Karpas-422 (cell line): ENCODE measurements around the gene ZBTB6. TPM values are rescaled to one million over a fixed set of nuclear protein-coding genes. Genes with fewer than 3 reads are reported as not detected.

Source experiments
- DNase-seq: peaks from one replicate; pipeline ENCODE4 v3.0.0-alpha.2; 2015
- H2AFZ ChIP-seq: fragments of 200-600 bp; sonication (generic); 2 replicates; pipeline ENCODE4 v1.6.1; 2014; ENCODE audit warnings: antibody characterized with exemption, low read length, mixed read lengths
- H3K27ac ChIP-seq: fragments of 200-600 bp; sonication (generic); 2 replicates; pipeline ENCODE4 v1.5.1; 2014; ENCODE audit warnings: mild to moderate bottlenecking, low read length, moderate library complexity
- H3K27me3 ChIP-seq: fragments of 200-600 bp; sonication (generic); 2 replicates; pipeline ENCODE4 v1.6.1; 2014; ENCODE audit warnings: low read length, mixed read lengths
- H3K36me3 ChIP-seq: fragments of 200-600 bp; sonication (generic); 2 replicates; pipeline ENCODE4 v1.6.1; 2014; ENCODE audit warnings: low read length, mixed read lengths; ENCODE audit not compliant: insufficient read depth
- H3K4me1 ChIP-seq: fragments of 200-600 bp; sonication (generic); 2 replicates; pipeline ENCODE4 v1.6.1; 2014; ENCODE audit warnings: mild to moderate bottlenecking, low read length, mixed read lengths
- H3K4me2 ChIP-seq: fragments of 200-600 bp; sonication (generic); 2 replicates; pipeline ENCODE4 v1.6.1; 2014; ENCODE audit warnings: low read length, low read depth, mild to moderate bottlenecking; ENCODE audit not compliant: poor library complexity, severe bottlenecking
- H3K4me3 ChIP-seq: fragments of 200-600 bp; sonication (generic); 2 replicates; pipeline ENCODE4 v1.5.1; 2014; ENCODE audit warnings: mild to moderate bottlenecking, antibody characterized with exemption, low read length, mixed read lengths
- H3K79me2 ChIP-seq: fragments of 200-600 bp; sonication (generic); 2 replicates; pipeline ENCODE4 v1.6.1; 2014; ENCODE audit warnings: mild to moderate bottlenecking, low read length, mixed read lengths
- H3K9ac ChIP-seq: fragments of 200-600 bp; sonication (generic); 2 replicates; pipeline ENCODE4 v1.6.0; 2014; ENCODE audit warnings: low read length
- H3K9me2 ChIP-seq: fragments of 200-600 bp; sonication (generic), shearing (Covaris generic); replicated peaks from 2 replicates; pipeline ENCODE4 v1.6.0; 2014; ENCODE audit warnings: mild to moderate bottlenecking, low read length, moderate library complexity; ENCODE audit not compliant: insufficient read depth
- H3K9me3 ChIP-seq: fragments of 300-700, 200-600 bp; sonication (generic); 2 replicates; pipeline ENCODE4 v1.6.1; 2014; ENCODE audit warnings: low read length, mixed read lengths
- H4K20me1 ChIP-seq: fragments of 200-600 bp; sonication (generic); 2 replicates; pipeline ENCODE4 v1.6.1; 2014; ENCODE audit warnings: mild to moderate bottlenecking, antibody characterized with exemption, low read length, low read depth; ENCODE audit not compliant: insufficient read depth
- total RNA-seq: library from RNA; depleted of rRNA; stranded (reverse); fragments of >200 nt; shearing (Covaris generic); gene quantifications from 2 replicates; pipeline ENCODE4 v1.2.3, GENCODE V29; 2014; ENCODE audit warnings: low replicate concordance; rRNA removed

ZBTB6 gene
- total RNA-seq: 10.8 and 26.5 TPM in 2 replicates

- H3K9me3 ChIP-seq: no peaks in the 10 kb centered on the region
- no peaks in the 10 kb centered on the region for H3K9me2 ChIP-seq
- H3K9ac ChIP-seq: peak within 1 kb of the TSS; percentile 79
- peaks cover 19% of the 10 kb centered on the region for H3K4me1 ChIP-seq
- H3K27me3 ChIP-seq: no peaks in the 10 kb centered on the region
- H3K4me3 ChIP-seq: peak within 1 kb of the TSS; percentile 78
- H4K20me1 ChIP-seq: no peaks in the 10 kb centered on the region
- H3K36me3 ChIP-seq: peaks cover 29% of the 10 kb centered on the region; the same call in 1 of the 2 replicates
- H3K4me2 ChIP-seq: peak within 1 kb of the TSS; percentile 80
- DNase-seq: peak; percentile 94
- peak within 1 kb of the TSS; percentile 92 for H3K27ac ChIP-seq
- H2AFZ ChIP-seq: no peak within 1 kb of the TSS
- peaks cover 67% of the 10 kb centered on the region for H3K79me2 ChIP-seq
Measured at GRCh38 chr9:122912964-122913673, at the start of gene ZBTB6. Gene ZBTB6 (minus strand): TSS chr9:122913323. CDS start chr9:122912072, 1,251 bp downstream.

GRCh38 chr9:122961139-122961538 lies 48.0 kb upstream of the ZBTB6 start:
- no peak overlapping the region for H3K27ac ChIP-seq
- H4K20me1 ChIP-seq: no peaks in the 10 kb centered on the region
- no peak overlapping the region for H3K9ac ChIP-seq
- no peaks in the 10 kb centered on the region for H3K9me2 ChIP-seq
- H3K9me3 ChIP-seq: no peaks in the 10 kb centered on the region
- H3K4me2 ChIP-seq: no peak overlapping the region
- H3K79me2 ChIP-seq: peaks cover 66% of the 10 kb centered on the region
- H3K36me3 ChIP-seq: peaks cover 50% of the 10 kb centered on the region
- DNase-seq: no peak
- no peak overlapping the region for H2AFZ ChIP-seq
- H3K4me3 ChIP-seq: no peak overlapping the region
- no peaks in the 10 kb centered on the region for H3K4me1 ChIP-seq
- H3K27me3 ChIP-seq: no peaks in the 10 kb centered on the region

GRCh38 chr9:122955961-122956360 lies 42.8 kb upstream of the ZBTB6 start:
- Histone ChIP-seq H2AFZ (no peak overlapping the region), H3K9me2 (no peaks in the 10 kb centered on the region), H3K27me3 (no peaks in the 10 kb centered on the region), H3K9ac (no peak overlapping the region), H3K4me3 (no peak overlapping the region), H3K9me3 (no peaks in the 10 kb centered on the region), H3K36me3 (peaks cover 45% of the 10 kb centered on the region), H4K20me1 (no peaks in the 10 kb centered on the region), H3K4me1 (0 out of 2 replicates have a peak, but pooled peaks cover 4% of the 10 kb centered on the region), H3K4me2 (no peak overlapping the region), H3K79me2 (peaks cover 83% of the 10 kb centered on the region), H3K27ac (no peak overlapping the region)
- no peak for DNase-seq

GRCh38 chr9:122954253-122954691 lies 41.1 kb upstream of the ZBTB6 start:
- H3K9me2 ChIP-seq: no peaks in the 10 kb centered on the region
- no peak for DNase-seq
- H3K4me2 ChIP-seq: no peak overlapping the region
- H2AFZ ChIP-seq: no peak overlapping the region
- H3K9ac ChIP-seq: no peak overlapping the region
- H3K4me1 ChIP-seq: 0 out of 2 replicates have a peak, but pooled peaks cover 4% of the 10 kb centered on the region
- no peak overlapping the region for H3K4me3 ChIP-seq
- H3K36me3 ChIP-seq: peaks cover 31% of the 10 kb centered on the region
- no peaks in the 10 kb centered on the region for H3K9me3 ChIP-seq
- H3K79me2 ChIP-seq: peaks cover 84% of the 10 kb centered on the region
- no peak overlapping the region for H3K27ac ChIP-seq
- no peaks in the 10 kb centered on the region for H4K20me1 ChIP-seq
- H3K27me3 ChIP-seq: no peaks in the 10 kb centered on the region

GRCh38 chr9:122951056-122951455 lies 37.9 kb upstream of the ZBTB6 start:
- H3K9me2 ChIP-seq: no peaks in the 10 kb centered on the region
- H4K20me1 ChIP-seq: no peaks in the 10 kb centered on the region
- 0 out of 2 replicates have a peak, but pooled peaks cover 4% of the 10 kb centered on the region for H3K4me1 ChIP-seq
- H3K4me2 ChIP-seq: no peak overlapping the region
- H3K4me3 ChIP-seq: no peak overlapping the region
- H3K27me3 ChIP-seq: no peaks in the 10 kb centered on the region
- H2AFZ ChIP-seq: no peak overlapping the region
- H3K36me3 ChIP-seq: peaks cover 26% of the 10 kb centered on the region
- no peak overlapping the region for H3K9ac ChIP-seq
- H3K79me2 ChIP-seq: peaks cover 97% of the 10 kb centered on the region
- DNase-seq: no peak
- H3K27ac ChIP-seq: no peak overlapping the region
- no peaks in the 10 kb centered on the region for H3K9me3 ChIP-seq

GRCh38 chr9:122950263-122950662 lies 37.1 kb upstream of the ZBTB6 start:
- no peaks in the 10 kb centered on the region for H4K20me1 ChIP-seq
- H3K79me2 ChIP-seq: peaks cover 97% of the 10 kb centered on the region
- H3K27me3 ChIP-seq: no peaks in the 10 kb centered on the region
- H3K9ac ChIP-seq: no peak overlapping the region
- no peak overlapping the region for H3K4me2 ChIP-seq
- H3K9me2 ChIP-seq: no peaks in the 10 kb centered on the region
- peaks cover 7% of the 10 kb centered on the region; the same call in 1 of the 2 replicates for H3K4me1 ChIP-seq
- no peak overlapping the region for H3K4me3 ChIP-seq
- H3K27ac ChIP-seq: no peak overlapping the region
- H2AFZ ChIP-seq: no peak overlapping the region
- H3K36me3 ChIP-seq: peaks cover 27% of the 10 kb centered on the region; the same call in 1 of the 2 replicates
- no peaks in the 10 kb centered on the region for H3K9me3 ChIP-seq
- DNase-seq: no peak

GRCh38 chr9:122949696-122950095 lies 36.6 kb upstream of the ZBTB6 start:
- Histone ChIP-seq H3K79me2 (peaks cover 97% of the 10 kb centered on the region), H4K20me1 (no peaks in the 10 kb centered on the region), H3K27ac (no peak overlapping the region), H3K27me3 (no peaks in the 10 kb centered on the region), H3K36me3 (peaks cover 25% of the 10 kb centered on the region; the same call in 1 of the 2 replicates), H3K9me2 (no peaks in the 10 kb centered on the region), H3K4me3 (no peak overlapping the region), H3K4me1 (peaks cover 7% of the 10 kb centered on the region), H3K9ac (no peak overlapping the region), H3K4me2 (no peak overlapping the region), H2AFZ (no peak overlapping the region), H3K9me3 (no peaks in the 10 kb centered on the region)
- no peak for DNase-seq

- Histone ChIP-seq H3K9me2 (no peaks in the 10 kb centered on the region), H3K4me1 (peaks cover 4% of the 10 kb centered on the region), H3K4me3 (no peak overlapping the region), H3K9me3 (no peaks in the 10 kb centered on the region), H3K27ac (no peak overlapping the region), H3K9ac (no peak overlapping the region), H4K20me1 (no peaks in the 10 kb centered on the region), H3K36me3 (peaks cover 27% of the 10 kb centered on the region; the same call in 1 of the 2 replicates), H3K27me3 (no peaks in the 10 kb centered on the region), H3K79me2 (peaks cover 97% of the 10 kb centered on the region), H2AFZ (no peak overlapping the region), H3K4me2 (no peak overlapping the region)
- DNase-seq: no peak
Measured at GRCh38 chr9:122948313-122948712, 35.2 kb upstream of the ZBTB6 start.
